Muscle layer of duodenum (tissue), 2 donors: Measurements from ENCODE around the gene TAF15.

ENCODE experiments used
- H3K27ac ChIP-seq: one replicate; pipeline ENCODE4 v1.7.0; 2013; ENCODE audit warnings: mild to moderate bottlenecking, low read length
- H3K27me3 ChIP-seq: one replicate; pipeline ENCODE4 v1.7.0; 2013; ENCODE audit warnings: low read depth, mild to moderate bottlenecking, control low read depth, low read length
- H3K36me3 ChIP-seq, 2 donors: one replicate each; pipeline ENCODE4 v1.7.0; 2013; ENCODE audit warnings: low read length in 2 of 2, control low read depth in 1 of 2, mild to moderate bottlenecking in 1 of 2; ENCODE audit not compliant: insufficient read depth in 2 of 2, control insufficient read depth in 1 of 2
- H3K4me1 ChIP-seq, 2 donors: one replicate each; pipeline ENCODE4 v1.7.0; 2013; ENCODE audit warnings: low read length in 2 of 2, mild to moderate bottlenecking in 2 of 2, control low read depth in 1 of 2, moderate library complexity in 1 of 2; ENCODE audit not compliant: insufficient read depth in 2 of 2, control insufficient read depth in 1 of 2
- H3K4me3 ChIP-seq, 2 donors: one replicate each; pipeline ENCODE4 v1.7.0; 2013; ENCODE audit warnings: low read length in 2 of 2, low read depth in 1 of 2, mild to moderate bottlenecking in 1 of 2
- H3K9me3 ChIP-seq, 2 donors: one replicate each; pipeline ENCODE4 v1.7.0; 2013; ENCODE audit warnings: low read length in 2 of 2, control low read depth in 1 of 2, mild to moderate bottlenecking in 1 of 2; ENCODE audit not compliant: control insufficient read depth in 1 of 2
- donor health status: healthy.

TAF15 gene

DNA sequence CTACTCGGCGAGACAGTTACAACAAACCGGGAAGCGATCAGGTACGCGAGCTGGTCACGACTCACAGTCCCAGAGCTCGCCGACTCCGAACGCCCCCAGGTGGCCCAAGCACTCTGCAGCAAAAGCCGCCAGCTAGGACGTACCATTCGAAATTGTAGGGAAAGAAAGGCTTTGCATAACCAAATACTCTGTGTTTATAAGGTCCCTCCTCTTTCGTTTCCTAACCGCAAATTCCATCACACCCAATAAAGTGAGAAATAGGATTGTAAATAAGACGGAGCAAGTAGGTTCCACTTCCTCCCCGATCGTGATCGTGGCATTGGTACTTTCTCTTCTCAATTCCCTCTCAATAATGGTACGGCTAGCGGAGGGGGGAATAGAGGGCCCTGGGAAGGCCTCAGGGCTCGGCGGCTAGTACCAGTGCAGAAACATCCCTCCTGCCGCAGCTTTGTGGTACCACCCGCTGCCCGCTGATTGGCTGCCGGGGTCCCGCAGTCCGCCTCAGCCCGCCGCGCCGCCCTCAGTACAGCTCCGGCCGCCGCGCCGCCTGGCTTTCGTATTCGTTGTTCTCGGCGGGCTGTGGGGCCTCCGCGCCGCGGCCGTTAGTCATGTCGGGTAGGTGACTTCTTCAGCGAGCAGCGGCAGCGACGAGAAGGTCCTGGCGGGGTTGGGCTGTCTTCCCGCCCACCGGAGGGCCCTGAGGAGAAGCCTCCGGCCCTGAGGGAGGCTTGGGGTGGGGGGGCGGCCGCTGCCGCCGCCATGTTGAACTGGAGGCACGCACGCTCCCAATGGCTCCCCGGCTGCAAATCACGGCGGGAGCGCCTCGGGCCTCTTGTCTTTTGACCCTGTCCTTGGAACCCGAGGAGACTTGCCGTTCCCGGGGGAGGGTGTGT is at the start of gene TAF15:
TSS of gene TAF15 (plus strand) at position 523 of the 893 bp plus-strand sequence. CDS start at position 609, 86 bp downstream.
- no peaks in the 10 kb centered on the region for H3K36me3 ChIP-seq
- H3K27me3 ChIP-seq = no peaks in the 10 kb centered on the region
- peak within 1 kb of the TSS; percentile 87 to 98 for H3K4me3 ChIP-seq
- H3K27ac ChIP-seq = peak within 1 kb of the TSS; percentile 93
- no peaks in the 10 kb centered on the region for H3K9me3 ChIP-seq
- peaks cover 11 to 41% of the 10 kb centered on the region in 2 donors for H3K4me1 ChIP-seq

DNA sequence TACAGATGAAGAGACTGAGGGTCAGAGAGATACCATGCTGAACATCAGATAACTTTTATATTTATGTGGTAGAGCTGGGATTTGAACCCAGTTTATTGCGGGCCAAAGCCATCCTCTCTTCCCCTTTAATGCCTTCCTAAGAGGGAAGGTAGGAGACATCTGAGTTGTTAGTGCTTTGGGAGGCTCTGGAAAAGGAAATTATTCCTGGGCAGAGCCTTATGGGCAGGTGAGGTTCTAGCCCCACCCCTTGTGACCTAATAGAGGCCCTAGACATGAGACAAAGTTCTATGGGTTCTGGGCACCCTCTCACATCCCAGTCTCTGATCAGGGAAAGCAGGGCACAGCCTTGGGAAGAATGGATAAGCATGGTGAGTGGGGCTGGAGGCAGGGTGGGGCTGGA is 48.7 kb upstream of the TAF15 start, which contains the start of gene C17orf50:
TSS of gene C17orf50 (plus strand) at position 301 of the 400 bp plus-strand sequence. CDS start at position 356, 55 bp downstream.
- Histone ChIP-seq H3K4me3 (no peak within 1 kb of the TSS), H3K9me3 (no peaks in the 10 kb centered on the region), H3K27ac (no peak within 1 kb of the TSS), H3K4me1 (peaks cover 0 to 14% of the 10 kb centered on the region in 2 donors), H3K27me3 (no peaks in the 10 kb centered on the region), H3K36me3 (no peaks in the 10 kb centered on the region)

DNA sequence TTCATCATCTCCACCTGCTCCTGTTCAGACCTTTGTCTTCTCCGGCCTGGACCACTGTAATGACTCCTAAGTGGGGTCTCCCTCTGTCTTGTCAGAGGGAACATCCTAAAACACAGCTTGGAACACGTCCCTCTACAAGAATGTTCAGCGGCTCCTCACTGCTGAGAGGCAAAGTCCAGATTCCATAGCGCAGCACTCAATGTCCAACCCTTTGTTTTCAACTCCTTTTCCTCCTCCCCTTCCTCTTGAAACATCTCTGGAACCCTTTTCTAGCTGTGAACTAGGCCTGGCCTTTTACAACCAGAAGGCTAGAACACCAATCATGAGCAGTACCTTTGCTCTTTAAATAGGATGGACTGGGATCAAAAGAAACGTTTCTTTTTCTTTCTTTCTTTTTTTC is 47.7 kb upstream of the TAF15 start:
- H3K4me1 ChIP-seq = peaks cover 0 to 15% of the 10 kb centered on the region in 2 donors
- no peaks in the 10 kb centered on the region for H3K36me3 ChIP-seq
- no peak overlapping the region for H3K27ac ChIP-seq
- H3K27me3 ChIP-seq = no peaks in the 10 kb centered on the region
- H3K4me3 ChIP-seq = no peak overlapping the region
- no peaks in the 10 kb centered on the region for H3K9me3 ChIP-seq

DNA sequence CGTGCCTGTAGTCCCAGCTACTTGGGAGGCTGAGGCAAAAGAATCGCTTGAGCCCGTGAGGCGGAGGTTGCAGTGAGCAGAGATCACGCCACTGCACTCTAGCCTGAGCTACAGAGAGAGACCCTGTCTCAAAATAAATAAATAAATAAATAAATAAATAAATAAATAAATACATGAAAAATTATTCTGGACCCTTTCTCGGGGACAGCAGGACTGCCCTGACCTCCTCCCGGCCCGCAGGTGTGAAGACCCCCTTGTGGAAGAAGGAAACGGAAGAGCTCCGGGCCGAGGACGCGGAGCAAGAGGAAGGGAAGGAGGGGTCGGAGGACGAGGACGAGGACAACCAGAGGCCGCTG is 45.5 kb upstream of the TAF15 start:
- Histone ChIP-seq H3K9me3 (no peaks in the 10 kb centered on the region), H3K27ac (no peak overlapping the region), H3K4me3 (peak overlapping the region in 1 of 2 donors; percentile 73), H3K4me1 (peaks cover 0 to 15% of the 10 kb centered on the region in 2 donors), H3K27me3 (no peaks in the 10 kb centered on the region), H3K36me3 (no peaks in the 10 kb centered on the region)

DNA sequence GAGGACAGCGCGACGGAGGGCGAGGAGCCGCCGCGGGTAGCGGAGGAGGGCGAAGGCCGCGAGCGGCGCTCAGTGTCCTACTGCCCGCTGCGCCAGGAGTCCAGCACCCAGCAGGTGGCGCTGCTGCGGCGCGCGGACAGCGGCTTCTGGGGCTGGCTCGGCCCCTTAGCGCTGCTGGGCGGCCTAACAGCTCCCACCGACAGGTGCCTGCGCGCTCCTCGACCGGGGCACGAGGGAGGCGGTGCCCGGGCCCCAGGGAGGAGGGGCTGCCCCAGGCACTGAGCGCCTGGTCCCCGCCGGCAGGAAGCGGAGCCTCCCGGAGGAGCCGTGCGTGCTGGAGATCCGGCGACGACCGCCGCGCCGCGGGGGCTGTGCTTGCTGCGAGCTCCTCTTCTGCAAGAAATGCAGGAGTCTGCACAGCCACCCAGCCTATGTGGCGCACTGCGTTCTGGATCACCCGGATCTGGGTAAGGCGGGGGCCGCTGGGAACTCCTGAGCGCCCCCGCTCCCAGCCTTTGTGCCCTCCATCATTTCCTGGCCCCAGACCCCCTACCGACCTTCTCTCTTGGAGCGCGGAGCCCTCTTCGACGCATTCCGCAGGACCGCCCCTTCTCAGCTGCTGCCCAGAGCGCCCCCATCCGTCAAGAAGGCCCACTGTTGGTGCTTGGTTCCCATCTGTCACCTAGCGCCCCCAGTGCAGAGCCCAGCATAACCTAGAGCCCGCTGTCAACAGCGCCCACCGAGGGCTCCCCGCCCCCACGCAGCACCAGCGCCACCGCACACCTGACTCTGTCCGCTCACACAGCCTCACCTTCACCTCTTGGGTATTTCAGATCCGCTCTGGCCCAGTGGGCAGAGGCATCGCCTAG is 44.9 kb upstream of the TAF15 start:
- Histone ChIP-seq H3K27ac (no peak overlapping the region), H3K36me3 (no peaks in the 10 kb centered on the region), H3K27me3 (no peaks in the 10 kb centered on the region), H3K9me3 (no peaks in the 10 kb centered on the region), H3K4me3 (peak overlapping the region; percentile 26 to 73), H3K4me1 (peaks cover 0 to 15% of the 10 kb centered on the region in 2 donors)

DNA sequence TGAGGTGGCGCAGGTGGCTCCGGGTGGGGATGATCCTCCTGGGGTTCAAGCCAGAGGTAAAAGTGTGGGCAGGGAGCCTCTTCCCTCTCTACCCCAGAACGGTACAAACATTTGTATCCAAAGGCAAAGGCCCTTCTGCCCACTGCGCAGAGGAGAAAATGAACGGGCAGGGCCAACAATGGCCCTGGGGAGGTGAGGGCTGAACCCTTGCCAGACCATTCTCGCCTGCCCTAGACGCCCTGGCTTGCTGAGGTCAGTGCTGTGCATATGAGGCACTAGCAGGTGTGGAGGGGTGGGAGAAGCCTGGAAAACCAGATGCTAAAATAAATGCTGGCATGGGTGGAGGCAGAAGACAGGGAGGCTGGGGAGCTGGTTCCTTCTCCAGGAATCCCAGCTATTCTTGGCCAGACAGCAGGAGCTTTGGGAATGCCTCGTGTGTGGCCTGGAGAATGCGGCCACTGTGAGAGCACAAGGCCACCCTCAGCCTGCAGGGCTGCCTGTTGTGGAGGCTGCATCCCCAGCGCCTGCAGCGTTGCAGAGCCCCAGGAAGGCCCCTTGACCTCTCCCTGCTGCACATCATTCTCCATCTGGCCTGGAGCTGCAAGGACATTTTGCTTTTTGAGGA is 44.1 kb upstream of the TAF15 start:
- Histone ChIP-seq H3K27me3 (no peaks in the 10 kb centered on the region), H3K4me3 (no peak overlapping the region), H3K36me3 (no peaks in the 10 kb centered on the region), H3K27ac (no peak overlapping the region), H3K9me3 (no peaks in the 10 kb centered on the region), H3K4me1 (peaks cover 0 to 15% of the 10 kb centered on the region in 2 donors)

DNA sequence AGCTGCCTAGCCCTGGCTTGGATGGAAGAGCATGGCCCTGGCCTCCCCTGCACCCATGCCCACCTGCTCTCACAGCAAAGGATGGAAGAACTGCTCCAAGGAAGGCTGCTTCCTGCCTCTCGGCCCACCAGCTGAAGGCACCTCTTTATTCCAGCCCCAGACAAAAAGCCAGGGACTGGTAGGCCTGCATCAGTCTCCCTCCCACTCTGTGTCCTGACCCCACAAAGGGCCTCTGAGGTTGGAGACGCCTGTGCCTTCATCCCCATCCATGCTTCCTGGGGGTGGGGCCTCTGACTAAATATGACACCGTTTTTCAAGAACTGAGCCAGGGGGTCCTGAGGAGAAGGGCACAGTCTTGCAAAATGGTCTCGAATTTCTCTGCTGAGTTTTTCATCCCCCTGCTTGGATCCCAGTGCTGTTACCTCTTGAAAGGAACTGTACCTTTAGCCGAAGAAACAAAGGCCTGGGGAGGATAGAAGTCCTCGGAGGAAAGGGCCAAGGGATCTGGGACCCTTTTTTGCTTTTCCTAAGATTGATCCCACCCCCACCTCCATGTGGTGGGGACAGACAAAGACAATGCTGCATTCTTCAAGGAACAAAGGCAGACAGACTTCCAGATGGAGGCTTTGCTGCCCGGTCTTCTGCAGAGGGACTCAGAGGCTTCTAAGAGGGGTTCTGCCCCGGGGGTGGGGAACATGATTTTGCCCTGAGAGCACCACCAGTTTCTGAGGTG is 43.4 kb upstream of the TAF15 start:
- Histone ChIP-seq H3K9me3 (no peaks in the 10 kb centered on the region), H3K4me3 (no peak overlapping the region), H3K27ac (no peak overlapping the region), H3K27me3 (no peaks in the 10 kb centered on the region), H3K36me3 (no peaks in the 10 kb centered on the region), H3K4me1 (peaks cover 0 to 15% of the 10 kb centered on the region in 2 donors)

DNA sequence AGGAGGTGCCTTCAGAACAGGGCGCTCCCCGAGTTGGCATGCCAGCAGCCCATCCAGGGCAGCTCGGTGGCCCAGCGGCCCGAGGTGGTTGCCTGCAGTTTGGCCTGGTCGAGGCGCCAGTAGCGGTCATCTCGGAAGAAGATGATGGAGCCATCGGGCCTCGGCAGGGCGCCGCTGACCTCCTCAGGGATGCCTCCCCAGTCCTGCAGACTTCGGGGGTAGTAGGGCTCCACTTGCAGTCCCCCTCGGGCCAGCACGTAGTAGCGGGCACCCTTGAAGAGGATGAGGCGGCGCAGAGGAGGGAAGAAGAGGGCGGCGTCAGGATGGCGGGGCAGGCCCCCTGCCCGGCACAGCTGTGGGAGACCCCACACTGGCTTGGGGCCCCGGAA is 42.8 kb upstream of the TAF15 start:
- H3K27me3 ChIP-seq = no peaks in the 10 kb centered on the region
- H3K36me3 ChIP-seq = no peaks in the 10 kb centered on the region

DNA sequence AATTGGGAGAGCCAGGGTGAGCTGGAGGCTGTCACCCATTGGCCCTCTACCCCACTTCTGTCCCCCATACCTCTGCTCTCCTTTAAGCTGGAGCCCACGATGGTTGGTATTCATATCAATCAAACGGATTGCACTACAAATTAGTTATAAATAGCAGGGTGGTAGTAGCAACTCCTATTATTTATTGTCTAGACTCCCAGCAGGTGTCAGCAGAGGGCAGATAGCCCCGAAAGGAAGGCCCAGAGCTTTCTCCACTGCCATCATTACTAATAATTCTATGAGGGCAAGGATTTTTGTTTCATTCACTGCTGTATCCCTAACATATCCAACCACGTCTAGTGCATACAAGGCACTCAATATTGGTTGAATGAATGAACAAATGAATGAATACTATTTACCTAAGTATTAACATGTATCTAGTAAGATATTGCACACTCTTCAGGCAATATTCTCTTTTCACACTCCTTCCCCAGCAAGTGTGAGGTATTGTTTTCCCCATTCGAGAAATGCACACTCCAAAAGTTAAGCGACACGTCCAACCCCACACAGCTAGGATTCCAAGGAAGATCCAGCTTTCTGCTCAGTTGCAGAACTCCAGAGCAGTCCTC is 42.3 kb upstream of the TAF15 start:
- Histone ChIP-seq H3K27me3 (no peaks in the 10 kb centered on the region), H3K4me3 (no peak overlapping the region), H3K27ac (peak overlapping the region; percentile 19), H3K36me3 (no peaks in the 10 kb centered on the region), H3K4me1 (peaks cover 0 to 15% of the 10 kb centered on the region in 2 donors), H3K9me3 (no peaks in the 10 kb centered on the region)

More for the DNA sequence above, 42.8 kb upstream of the TAF15 start:
- Histone ChIP-seq H3K4me3 (no peak overlapping the region), H3K27ac (no peak overlapping the region), H3K9me3 (no peaks in the 10 kb centered on the region), H3K4me1 (peaks cover 0 to 15% of the 10 kb centered on the region in 2 donors)

DNA sequence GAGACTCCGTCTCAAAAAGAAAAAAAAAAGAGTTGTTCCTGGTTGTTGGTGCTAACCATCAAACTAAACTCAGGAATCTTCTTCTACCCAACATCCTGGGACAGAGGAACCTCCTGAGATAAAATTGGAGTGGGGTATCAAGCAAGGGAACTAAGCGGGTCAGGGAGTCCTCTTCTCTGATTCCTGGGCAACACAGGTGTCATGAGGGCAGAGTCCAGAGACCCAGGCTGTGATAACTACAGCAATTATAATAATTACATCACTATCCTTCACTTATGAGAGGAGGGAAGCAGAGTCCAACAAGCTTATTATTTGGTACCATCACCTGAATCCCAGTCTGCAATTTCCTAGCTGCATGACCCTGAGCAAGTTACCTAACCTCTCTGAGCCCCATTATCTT is 40.5 kb upstream of the TAF15 start:
- Histone ChIP-seq H3K4me1 (peaks cover 0 to 23% of the 10 kb centered on the region in 2 donors), H3K4me3 (no peak overlapping the region), H3K36me3 (no peaks in the 10 kb centered on the region), H3K27ac (no peak overlapping the region), H3K27me3 (no peaks in the 10 kb centered on the region), H3K9me3 (no peaks in the 10 kb centered on the region)
